Measurements from ENCODE around the gene SLC2A9. TPM values are rescaled to one million over a fixed set of nuclear protein-coding genes. Genes with fewer than 3 reads are reported as not detected.

The SLC2A9 gene
- polyA plus RNA-seq, 1 donor: 28.7 TPM

DNA sequence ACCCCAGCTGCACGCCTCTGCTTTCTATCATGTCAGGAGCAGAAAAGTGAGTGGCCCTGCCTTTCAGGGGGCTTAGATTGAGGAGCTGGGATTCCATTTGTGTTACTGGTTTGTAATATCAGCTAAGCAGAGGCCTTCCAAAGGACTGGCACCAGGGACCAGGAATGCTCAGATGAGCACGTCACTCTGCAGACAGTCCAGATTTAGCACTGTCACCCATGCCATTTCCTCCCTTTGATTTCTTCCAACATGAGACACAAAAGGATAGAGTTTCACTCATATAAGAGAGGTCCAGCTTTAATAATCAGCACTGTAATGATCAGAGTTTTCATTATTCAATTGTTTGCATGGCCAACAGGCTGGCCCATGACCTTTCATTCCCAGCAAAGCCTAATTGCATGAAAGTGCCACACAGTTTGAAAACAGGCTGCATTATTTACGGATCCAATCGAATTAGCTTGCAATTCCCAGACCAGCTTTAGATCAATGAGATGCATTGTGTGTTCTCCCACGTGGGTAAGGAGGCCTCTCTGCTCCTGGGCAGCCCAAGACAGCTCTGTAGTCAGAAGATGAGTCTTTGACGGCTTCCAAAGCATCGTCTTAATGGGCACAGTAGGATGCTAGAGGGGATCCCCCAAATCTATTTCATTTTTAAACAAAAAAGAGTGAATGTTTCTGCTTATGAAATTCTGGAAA lies 9.8 kb upstream of the SLC2A9 start:
- no peak overlapping the region for H3K27ac ChIP-seq (ENCODE audit: low read length)
- WGBS (ENCODE audit: insufficient coverage, low lambda C conversion rate): no CpG with 5 or more reads among the region's 7 CpGs

GRCh38 chr4:10029403-10029802 lies 8.1 kb upstream of the SLC2A9 start:
- no peak overlapping the region for H3K4me3 ChIP-seq (ENCODE audit: low read length)
- no peak for DNase-seq
- no peaks in the 10 kb centered on the region for H3K4me1 ChIP-seq (ENCODE audit: control insufficient read depth, insufficient read depth, low read length)
- H3K27me3 ChIP-seq (ENCODE audit: control insufficient read depth, insufficient read depth, low read length): no peaks in the 10 kb centered on the region
- WGBS (ENCODE audit: insufficient coverage, low lambda C conversion rate): no CpG with 5 or more reads among the region's 4 CpGs
- no peaks in the 10 kb centered on the region for H3K36me3 ChIP-seq (ENCODE audit: control insufficient read depth, insufficient read depth, low read length)
- no peak overlapping the region for H3K27ac ChIP-seq (ENCODE audit: low read length)
- H3K9me3 ChIP-seq (ENCODE audit: control insufficient read depth, low read depth, low read length): no peaks in the 10 kb centered on the region

More for the DNA sequence above, 9.8 kb upstream of the SLC2A9 start:
- Histone ChIP-seq H3K9me3 (ENCODE audit: control insufficient read depth, low read depth, low read length) (no peaks in the 10 kb centered on the region), H3K4me3 (ENCODE audit: low read length) (no peak overlapping the region), H3K27me3 (ENCODE audit: control insufficient read depth, insufficient read depth, low read length) (no peaks in the 10 kb centered on the region), H3K36me3 (ENCODE audit: control insufficient read depth, insufficient read depth, low read length) (no peaks in the 10 kb centered on the region), H3K4me1 (ENCODE audit: control insufficient read depth, insufficient read depth, low read length) (no peaks in the 10 kb centered on the region)
- DNase-seq: no peak

DNA sequence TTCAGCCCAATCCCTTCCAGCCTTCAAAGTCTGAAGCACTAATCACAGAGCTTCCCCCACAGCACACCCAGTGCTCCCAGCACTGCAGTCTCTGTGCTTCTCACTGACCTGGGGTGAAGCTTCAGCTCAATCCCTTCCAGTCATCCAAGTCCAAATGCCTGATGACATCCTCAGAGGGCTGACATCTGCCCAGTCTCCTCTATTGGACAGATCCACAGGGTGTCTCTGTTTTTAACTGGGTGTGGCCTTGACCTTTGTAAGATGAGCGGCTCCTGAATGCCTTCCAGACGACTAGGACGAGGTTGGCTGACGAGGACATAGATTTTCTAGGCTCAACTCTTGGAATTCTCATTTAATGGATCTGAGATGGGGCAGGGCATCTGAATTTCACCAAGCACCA lies 7.6 kb upstream of the SLC2A9 start:
- Histone ChIP-seq H3K27ac (ENCODE audit: low read length) (no peak overlapping the region), H3K4me1 (ENCODE audit: control insufficient read depth, insufficient read depth, low read length) (no peaks in the 10 kb centered on the region)
- no peak for DNase-seq

GRCh38 chr4:10026485-10026884 lies 5.2 kb upstream of the SLC2A9 start:
- Histone ChIP-seq H3K27me3 (ENCODE audit: control insufficient read depth, insufficient read depth, low read length) (no peaks in the 10 kb centered on the region), H3K36me3 (ENCODE audit: control insufficient read depth, insufficient read depth, low read length) (no peaks in the 10 kb centered on the region), H3K4me3 (ENCODE audit: low read length) (no peak overlapping the region), H3K4me1 (ENCODE audit: control insufficient read depth, insufficient read depth, low read length) (peaks cover 9% of the 10 kb centered on the region), H3K27ac (ENCODE audit: low read length) (no peak overlapping the region), H3K9me3 (ENCODE audit: control insufficient read depth, low read depth, low read length) (no peaks in the 10 kb centered on the region)
- DNase-seq: no peak
- WGBS (ENCODE audit: insufficient coverage, low lambda C conversion rate): no CpG with 5 or more reads among the region's 9 CpGs

More for the DNA sequence above, 7.6 kb upstream of the SLC2A9 start:
- no peaks in the 10 kb centered on the region for H3K9me3 ChIP-seq (ENCODE audit: control insufficient read depth, low read depth, low read length)
- no CpG with 5 or more reads among the region's 4 CpGs for WGBS (ENCODE audit: insufficient coverage, low lambda C conversion rate)
- H3K27me3 ChIP-seq (ENCODE audit: control insufficient read depth, insufficient read depth, low read length): no peaks in the 10 kb centered on the region
- no peaks in the 10 kb centered on the region for H3K36me3 ChIP-seq (ENCODE audit: control insufficient read depth, insufficient read depth, low read length)
- no peak overlapping the region for H3K4me3 ChIP-seq (ENCODE audit: low read length)

GRCh38 chr4:10025230-10025806 lies 4.0 kb upstream of the SLC2A9 start:
- Histone ChIP-seq H3K27me3 (ENCODE audit: control insufficient read depth, insufficient read depth, low read length) (no peaks in the 10 kb centered on the region), H3K4me3 (ENCODE audit: low read length) (no peak overlapping the region), H3K27ac (ENCODE audit: low read length) (no peak overlapping the region), H3K4me1 (ENCODE audit: control insufficient read depth, insufficient read depth, low read length) (peaks cover 11% of the 10 kb centered on the region), H3K36me3 (ENCODE audit: control insufficient read depth, insufficient read depth, low read length) (no peaks in the 10 kb centered on the region), H3K9me3 (ENCODE audit: control insufficient read depth, low read depth, low read length) (no peaks in the 10 kb centered on the region)
- no peak for DNase-seq
- WGBS (ENCODE audit: insufficient coverage, low lambda C conversion rate): no CpG with 5 or more reads among the region's 3 CpGs

DNA sequence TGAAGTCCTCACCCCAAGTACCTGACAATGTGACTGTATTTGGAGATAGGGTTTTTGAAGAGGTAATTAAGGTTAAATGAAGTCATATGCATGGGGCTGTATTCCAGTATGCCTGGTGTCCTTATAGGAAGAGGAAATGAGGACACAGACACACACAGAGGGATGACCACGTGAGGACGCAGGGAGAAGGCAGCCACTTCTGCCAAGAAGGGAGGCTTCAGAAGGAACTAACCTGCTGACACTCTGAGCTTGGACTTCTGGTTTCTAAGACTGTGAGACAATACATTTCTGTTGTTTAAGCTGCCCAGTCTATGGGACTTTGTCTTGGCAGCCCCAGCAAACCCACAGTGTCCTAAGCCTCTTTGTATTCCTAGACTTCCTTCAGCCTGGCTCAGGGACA lies 3.0 kb upstream of the SLC2A9 start:
- no peaks in the 10 kb centered on the region for H3K36me3 ChIP-seq (ENCODE audit: control insufficient read depth, insufficient read depth, low read length)
- H3K4me1 ChIP-seq (ENCODE audit: control insufficient read depth, insufficient read depth, low read length): peaks cover 21% of the 10 kb centered on the region
- H3K9me3 ChIP-seq (ENCODE audit: control insufficient read depth, low read depth, low read length): no peaks in the 10 kb centered on the region
- DNase-seq: no peak
- WGBS (ENCODE audit: insufficient coverage, low lambda C conversion rate): no CpG with 5 or more reads among the region's 2 CpGs
- peak overlapping the region; percentile 12 for H3K27ac ChIP-seq (ENCODE audit: low read length)
- no peaks in the 10 kb centered on the region for H3K27me3 ChIP-seq (ENCODE audit: control insufficient read depth, insufficient read depth, low read length)
- H3K4me3 ChIP-seq (ENCODE audit: low read length): no peak overlapping the region

DNA sequence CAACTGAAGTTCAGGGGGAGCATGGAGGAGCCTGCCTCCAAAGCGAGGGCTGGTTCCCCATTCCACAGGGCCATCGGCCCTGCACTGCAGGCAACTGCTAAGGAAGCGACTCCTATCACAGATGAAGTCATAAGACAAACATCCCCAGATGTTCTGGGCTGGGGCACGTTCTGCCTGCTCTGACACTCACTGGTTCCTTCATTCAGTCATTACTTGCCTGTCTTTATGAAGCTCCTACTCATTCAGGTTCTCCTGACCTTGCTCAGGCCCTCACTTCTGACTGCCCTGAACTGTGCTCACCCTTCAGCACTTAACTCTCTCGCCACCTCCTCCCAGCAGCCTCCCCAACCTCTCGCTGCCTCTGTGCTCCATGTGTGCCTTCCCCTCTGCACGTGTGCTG lies 2.5 kb upstream of the SLC2A9 start:
- 20% methylated on average over 1 of the region's 7 CpGs for WGBS (ENCODE audit: insufficient coverage, low lambda C conversion rate)
- peak overlapping the region; percentile 12 for H3K27ac ChIP-seq (ENCODE audit: low read length)

DNA sequence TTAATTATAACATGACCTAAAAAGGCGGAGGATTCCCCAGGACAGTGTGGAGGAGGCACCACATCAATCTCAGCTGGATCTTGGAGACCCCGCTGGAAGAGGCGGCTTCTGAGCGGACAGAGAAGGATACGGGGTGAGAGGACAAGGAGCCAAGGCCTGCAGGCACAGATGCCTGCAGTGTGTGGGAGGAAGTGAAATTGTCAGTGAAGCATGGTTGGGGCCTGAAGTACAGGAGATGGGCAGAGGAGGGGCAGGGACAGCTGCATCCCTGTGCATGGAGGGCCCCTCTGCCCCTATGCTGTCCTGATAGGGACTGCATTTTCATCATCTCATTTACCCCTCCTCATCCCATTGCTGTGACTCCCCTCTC lies 1.7 kb upstream of the SLC2A9 start:
- no peaks in the 10 kb centered on the region for H3K36me3 ChIP-seq (ENCODE audit: control insufficient read depth, insufficient read depth, low read length)
- peaks cover 23% of the 10 kb centered on the region for H3K4me1 ChIP-seq (ENCODE audit: control insufficient read depth, insufficient read depth, low read length)
- no CpG with 5 or more reads among the region's 5 CpGs for WGBS (ENCODE audit: insufficient coverage, low lambda C conversion rate)
- no peaks in the 10 kb centered on the region for H3K27me3 ChIP-seq (ENCODE audit: control insufficient read depth, insufficient read depth, low read length)
- H3K9me3 ChIP-seq (ENCODE audit: control insufficient read depth, low read depth, low read length): no peaks in the 10 kb centered on the region
- no peak for DNase-seq
- H3K27ac ChIP-seq (ENCODE audit: low read length): no peak overlapping the region
- H3K4me3 ChIP-seq (ENCODE audit: low read length): no peak overlapping the region

More for the DNA sequence above, 2.5 kb upstream of the SLC2A9 start:
- Histone ChIP-seq H3K9me3 (ENCODE audit: control insufficient read depth, low read depth, low read length) (no peaks in the 10 kb centered on the region), H3K36me3 (ENCODE audit: control insufficient read depth, insufficient read depth, low read length) (no peaks in the 10 kb centered on the region), H3K4me3 (ENCODE audit: low read length) (no peak overlapping the region), H3K4me1 (ENCODE audit: control insufficient read depth, insufficient read depth, low read length) (peaks cover 23% of the 10 kb centered on the region), H3K27me3 (ENCODE audit: control insufficient read depth, insufficient read depth, low read length) (no peaks in the 10 kb centered on the region)
- no peak for DNase-seq

GRCh38 chr4:10022346-10023049 lies 1.2 kb upstream of the SLC2A9 start:
- Histone ChIP-seq H3K36me3 (ENCODE audit: control insufficient read depth, insufficient read depth, low read length) (peaks cover 2% of the 10 kb centered on the region), H3K9me3 (ENCODE audit: control insufficient read depth, low read depth, low read length) (no peaks in the 10 kb centered on the region), H3K4me3 (ENCODE audit: low read length) (no peak overlapping the region), H3K4me1 (ENCODE audit: control insufficient read depth, insufficient read depth, low read length) (peaks cover 24% of the 10 kb centered on the region), H3K27ac (ENCODE audit: low read length) (no peak overlapping the region), H3K27me3 (ENCODE audit: control insufficient read depth, insufficient read depth, low read length) (no peaks in the 10 kb centered on the region)
- 67% methylated on average over 3 of the region's 14 CpGs for WGBS (ENCODE audit: insufficient coverage, low lambda C conversion rate)
- no peak for DNase-seq

- no peak for DNase-seq
- Histone ChIP-seq H3K4me1 (ENCODE audit: control insufficient read depth, insufficient read depth, low read length) (peaks cover 27% of the 10 kb centered on the region), H3K36me3 (ENCODE audit: control insufficient read depth, insufficient read depth, low read length) (peaks cover 2% of the 10 kb centered on the region), H3K27me3 (ENCODE audit: control insufficient read depth, insufficient read depth, low read length) (no peaks in the 10 kb centered on the region), H3K4me3 (ENCODE audit: low read length) (no peak overlapping the region), H3K27ac (ENCODE audit: low read length) (peak overlapping the region; percentile 14), H3K9me3 (ENCODE audit: control insufficient read depth, low read depth, low read length) (no peaks in the 10 kb centered on the region)
- WGBS (ENCODE audit: insufficient coverage, low lambda C conversion rate): no CpG with 5 or more reads among the region's 5 CpGs
Observed at GRCh38 chr4:10021653-10022023, 341 bp upstream of the SLC2A9 start.

Measured in large intestine (tissue), 3 donors.